HG03060 (cell line): Measurements from ENCODE around the gene PCDHA6.
"Not testable (repeated sequence)": the region's sequence is repeated elsewhere in the genome, so short reads cannot be mapped to it uniquely, and the experiment has no call there.

Experiments
- ATAC-seq: cut with Tn5 transposase; IDR thresholded peaks from one replicate; pipeline ENCODE4 v1.9.1; 2021; ENCODE audit warnings: low read depth, moderate number of reproducible peaks; ENCODE audit not compliant: unreplicated experiment

PCDHA6 gene

GRCh38 chr5:140855772-140856674 lies 28.3 kb downstream of the PCDHA6 start, which contains the start of gene PCDHA10:
PCDHA10 (plus strand) TSS chr5:140855897; CDS start chr5:140856049, 152 bp downstream.
- ATAC-seq: no peak

GRCh38 chr5:140857177-140857986 lies 29.6 kb downstream of the PCDHA6 start:
- ATAC-seq: no peak

- ATAC-seq: no peak
Observed at GRCh38 chr5:140857987-140858240, 30.2 kb downstream of the PCDHA6 start.

GRCh38 chr5:140862441-140863295 lies 34.9 kb downstream of the PCDHA6 start:
- ATAC-seq: no peak

DNA sequence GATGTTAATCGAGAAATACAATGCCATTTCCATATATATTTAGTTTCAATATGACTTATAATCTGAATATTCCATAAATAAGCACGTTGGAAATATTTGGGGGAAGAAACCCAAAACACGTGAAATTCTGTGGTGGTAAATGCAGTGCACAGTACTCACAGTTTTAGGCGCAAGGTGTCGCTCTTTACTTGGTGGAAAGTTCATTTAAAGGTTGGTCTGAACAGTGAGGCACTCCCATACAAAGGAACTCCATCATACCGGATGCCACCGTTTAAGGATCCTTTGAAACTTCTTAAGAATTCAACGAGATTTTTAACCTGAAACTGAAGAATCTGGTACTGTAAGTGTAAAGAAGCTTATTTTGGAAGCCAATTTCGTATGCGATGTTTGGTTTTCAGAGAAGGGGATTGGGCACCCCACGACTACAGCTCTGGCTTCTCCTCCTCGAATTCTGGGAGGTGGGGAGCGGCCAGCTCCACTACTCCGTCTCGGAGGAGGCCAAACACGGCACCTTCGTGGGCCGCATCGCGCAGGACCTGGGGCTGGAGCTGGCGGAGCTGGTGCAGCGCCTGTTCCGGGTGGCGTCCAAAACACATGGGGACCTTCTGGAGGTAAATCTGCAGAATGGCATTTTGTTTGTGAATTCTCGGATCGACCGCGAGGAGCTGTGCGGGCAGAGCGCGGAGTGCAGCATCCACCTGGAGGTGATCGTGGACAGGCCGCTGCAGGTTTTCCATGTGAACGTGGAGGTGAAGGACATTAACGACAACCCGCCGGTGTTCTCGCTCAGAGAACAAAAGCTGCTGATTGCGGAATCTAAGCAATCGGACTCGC lies 41.2 kb downstream of the PCDHA6 start, which contains the start of gene PCDHA11:
Gene PCDHA11 (plus strand): TSS at position 237 of the 834 bp plus-strand sequence. CDS start 147 bp downstream, at position 384.
- ATAC-seq: no peak

GRCh38 chr5:140869555-140869886 lies 41.8 kb downstream of the PCDHA6 start:
- no peak for ATAC-seq

DNA sequence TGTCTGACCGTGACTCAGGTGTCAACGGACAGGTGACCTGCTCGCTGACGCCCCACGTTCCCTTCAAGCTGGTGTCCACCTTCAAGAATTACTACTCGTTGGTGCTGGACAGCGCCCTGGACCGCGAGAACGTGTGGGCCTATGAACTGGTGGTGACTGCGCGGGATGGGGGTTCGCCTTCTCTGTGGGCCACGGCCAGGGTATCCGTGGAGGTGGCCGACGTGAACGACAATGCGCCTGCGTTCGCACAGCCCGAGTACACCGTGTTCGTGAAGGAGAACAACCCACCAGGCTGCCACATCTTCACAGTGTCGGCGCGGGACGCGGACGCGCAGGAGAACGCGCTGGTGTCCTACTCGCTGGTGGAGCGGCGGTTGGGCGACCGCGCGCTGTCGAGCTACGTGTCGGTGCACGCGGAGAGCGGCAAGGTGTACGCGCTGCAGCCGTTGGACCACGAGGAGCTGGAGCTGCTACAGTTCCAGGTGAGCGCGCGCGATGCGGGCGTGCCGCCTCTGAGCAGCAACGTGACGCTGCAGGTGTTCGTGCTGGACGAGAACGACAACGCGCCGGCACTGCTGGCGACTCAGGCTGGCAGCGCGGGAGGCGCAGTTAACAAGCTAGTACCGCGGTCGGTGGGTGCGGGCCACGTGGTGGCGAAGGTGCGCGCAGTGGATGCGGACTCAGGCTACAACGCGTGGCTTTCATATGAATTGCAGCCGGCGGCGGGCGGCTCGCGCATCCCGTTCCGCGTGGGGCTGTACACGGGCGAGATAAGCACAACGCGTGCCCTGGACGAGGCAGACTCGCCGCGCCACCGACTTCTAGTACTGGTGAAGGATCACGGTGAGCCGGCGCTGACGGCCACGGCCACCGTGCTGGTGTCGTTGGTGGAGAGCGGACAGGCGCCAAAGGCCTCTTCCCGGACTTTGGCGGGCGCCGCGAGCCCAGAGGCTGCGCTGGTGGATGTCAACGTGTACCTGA lies 42.8 kb downstream of the PCDHA6 start:
- ATAC-seq: no peak

GRCh38 chr5:140875085-140876065 lies 47.6 kb downstream of the PCDHA6 start, which contains the start of gene PCDHA12:
PCDHA12 (plus strand) TSS chr5:140875308; CDS start chr5:140875473, 165 bp downstream.
- no peak for ATAC-seq

- not testable (repeated sequence) for ATAC-seq
Observed at GRCh38 chr5:140876541-140877261, 48.9 kb downstream of the PCDHA6 start.

DNA sequence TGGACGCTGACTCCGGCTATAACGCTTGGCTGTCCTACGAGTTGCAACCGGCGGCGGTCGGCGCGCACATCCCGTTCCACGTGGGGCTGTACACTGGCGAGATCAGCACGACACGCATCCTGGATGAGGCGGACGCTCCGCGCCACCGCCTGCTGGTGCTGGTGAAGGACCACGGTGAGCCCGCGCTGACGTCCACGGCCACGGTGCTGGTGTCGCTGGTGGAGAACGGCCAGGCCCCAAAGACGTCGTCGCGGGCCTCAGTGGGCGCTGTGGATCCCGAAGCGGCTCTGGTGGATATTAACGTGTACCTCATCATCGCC lies 49.5 kb downstream of the PCDHA6 start:
- ATAC-seq: no peak
